ENCODE measurements around the gene PGF.
A peak's percentile ranks its signal among the peaks of the same experiment; 100 is the strongest.

The PGF gene

DNA sequence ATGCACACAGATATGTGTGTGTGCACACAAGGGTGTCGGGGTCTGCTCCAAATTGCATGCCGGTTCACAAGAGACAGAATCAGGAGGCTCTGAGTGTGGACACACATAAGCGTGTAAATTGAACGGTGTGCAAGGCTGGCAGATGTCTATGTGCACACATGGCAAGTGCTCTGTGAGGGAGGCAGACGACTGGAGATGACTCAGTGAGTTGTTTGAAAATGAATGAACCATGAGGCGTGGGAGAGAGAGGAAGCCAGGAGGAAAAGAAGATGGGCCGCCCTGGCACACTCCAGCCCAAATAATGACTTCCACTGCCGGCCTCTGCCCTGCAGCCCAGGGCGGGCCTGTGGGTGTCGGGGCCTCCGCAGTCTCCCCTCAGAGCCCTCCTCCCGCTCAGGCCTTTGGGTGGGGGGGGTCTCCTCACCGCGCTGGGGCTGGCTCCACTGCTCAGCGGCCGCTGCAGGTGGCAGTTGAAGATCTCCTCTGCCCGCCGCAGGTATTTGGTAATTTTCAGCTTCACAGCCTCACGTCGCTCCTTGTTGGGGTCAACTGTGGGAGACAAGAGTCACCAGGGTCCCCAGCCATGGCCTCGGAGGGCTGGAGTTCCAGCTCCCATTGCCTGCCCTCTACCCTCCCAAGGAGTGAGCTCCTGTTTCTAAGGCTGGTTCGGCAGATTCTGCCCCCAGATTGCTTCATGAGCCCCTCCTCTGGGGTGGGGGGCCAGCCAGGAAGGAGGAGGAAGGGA, 35.8 kb downstream of the PGF start:
- no peak overlapping the region for H3K4me3 ChIP-seq (ENCODE audit: low read length)
- no peak for TF ChIP-seq CTCF (IDR thresholded peaks at IDR 0.05; ENCODE audit: insufficient read depth, low read depth, low read length, missing control alignments)
- DNase-seq (ENCODE audit: low read depth): peak; percentile 48

DNA sequence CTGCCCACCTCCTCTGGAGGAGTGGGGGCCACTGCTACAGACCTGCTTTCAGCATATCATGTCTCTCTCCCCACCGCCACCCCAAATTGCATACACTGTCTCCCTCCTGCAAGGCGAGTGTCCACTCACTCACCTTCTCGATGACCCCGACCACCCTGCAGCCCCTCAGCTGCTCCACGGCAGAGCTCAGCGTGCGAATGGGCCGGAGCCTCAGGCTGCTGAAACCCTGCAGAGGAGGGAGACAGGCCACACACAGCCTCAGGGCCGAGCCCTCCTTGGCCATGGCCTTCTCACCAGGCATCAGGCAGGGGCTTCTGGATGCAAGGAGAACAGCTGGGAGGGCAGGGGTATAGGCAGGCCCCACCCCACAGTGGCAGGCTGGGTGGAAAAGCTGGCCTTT, 37.0 kb downstream of the PGF start:
- no peak overlapping the region for H3K4me3 ChIP-seq (ENCODE audit: low read length)
- DNase-seq (ENCODE audit: low read depth): no peak
- no peak for TF ChIP-seq CTCF (IDR thresholded peaks at IDR 0.05; ENCODE audit: insufficient read depth, low read depth, low read length, missing control alignments)

DNA sequence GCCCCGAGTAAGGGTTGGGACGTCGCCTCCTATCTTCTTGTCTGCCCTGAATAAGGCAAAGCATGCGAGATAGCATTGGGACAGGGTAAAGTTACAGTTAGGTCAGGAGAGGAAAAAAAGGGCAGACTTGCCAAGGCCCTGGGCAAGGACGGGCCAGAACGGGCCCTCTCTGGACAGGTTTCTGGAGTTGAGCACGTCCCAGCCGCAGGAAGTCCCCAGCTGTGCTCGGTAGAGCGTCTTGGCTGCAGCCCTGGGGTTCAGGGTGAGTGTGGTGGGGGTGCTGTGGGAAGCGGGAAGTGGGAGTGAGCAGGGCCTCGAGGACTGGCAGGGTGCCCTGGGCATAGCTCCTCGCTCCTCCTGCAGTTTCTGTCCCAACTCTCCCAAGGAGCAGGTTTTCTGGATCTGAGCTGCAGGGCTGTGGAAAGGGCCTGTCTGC, 37.7 kb downstream of the PGF start:
- H3K4me3 ChIP-seq (ENCODE audit: low read length): no peak overlapping the region
- no peak for DNase-seq (ENCODE audit: low read depth)
- TF ChIP-seq CTCF (IDR thresholded peaks at IDR 0.05; ENCODE audit: insufficient read depth, low read depth, low read length, missing control alignments): no peak

DNA sequence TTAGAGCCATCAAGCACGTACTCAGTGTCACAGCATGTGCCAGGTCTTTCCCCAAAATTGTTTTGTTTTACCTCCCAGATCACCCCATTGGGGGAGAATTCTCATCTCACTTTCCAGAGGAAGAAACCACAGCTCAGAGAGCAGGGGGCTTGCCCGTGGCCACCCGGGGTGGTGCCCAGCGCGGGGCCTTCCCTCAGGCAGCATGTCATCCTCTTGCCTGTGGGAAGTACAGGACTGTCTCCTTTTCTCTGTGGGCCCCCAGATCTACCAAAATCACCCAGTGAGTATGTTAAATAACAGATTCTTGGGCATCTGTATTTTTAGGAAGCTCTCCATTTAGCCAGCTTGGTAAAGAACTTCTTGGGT, 38.2 kb downstream of the PGF start:
- TF ChIP-seq CTCF (IDR thresholded peaks at IDR 0.05; ENCODE audit: insufficient read depth, low read depth, low read length, missing control alignments): no peak
- no peak overlapping the region for H3K4me3 ChIP-seq (ENCODE audit: low read length)
- DNase-seq (ENCODE audit: low read depth): no peak

GRCh38 chr14:74915826-74916225, 39.6 kb downstream of the PGF start:
- TF ChIP-seq CTCF (IDR thresholded peaks at IDR 0.05; ENCODE audit: insufficient read depth, low read depth, low read length, missing control alignments): no peak
- no peak overlapping the region for H3K4me3 ChIP-seq (ENCODE audit: low read length)
- DNase-seq (ENCODE audit: low read depth): no peak

GRCh38 chr14:74915426-74915825, 40.0 kb downstream of the PGF start:
- no peak for TF ChIP-seq CTCF (IDR thresholded peaks at IDR 0.05; ENCODE audit: insufficient read depth, low read depth, low read length, missing control alignments)
- DNase-seq (ENCODE audit: low read depth): no peak
- no peak overlapping the region for H3K4me3 ChIP-seq (ENCODE audit: low read length)

GRCh38 chr14:74913986-74914573, 41.3 kb downstream of the PGF start:
- peak; percentile 74 for DNase-seq (ENCODE audit: low read depth)
- H3K4me3 ChIP-seq (ENCODE audit: low read length): no peak overlapping the region
- peak; percentile 91 for TF ChIP-seq CTCF (IDR thresholded peaks at IDR 0.05; ENCODE audit: insufficient read depth, low read depth, low read length, missing control alignments)
